ENCODE measurements around the gene ABCB4.
"Not testable (repeated sequence)": the region's sequence is repeated elsewhere in the genome, so short reads cannot be mapped to it uniquely, and the experiment has no call there.

ABCB4 gene

GRCh38 chr7:87474533-87475358, 734 bp downstream of the ABCB4 start:
- DNase-seq = no peak

GRCh38 chr7:87473986-87474385, 1.5 kb downstream of the ABCB4 start:
- DNase-seq = no peak

DNA sequence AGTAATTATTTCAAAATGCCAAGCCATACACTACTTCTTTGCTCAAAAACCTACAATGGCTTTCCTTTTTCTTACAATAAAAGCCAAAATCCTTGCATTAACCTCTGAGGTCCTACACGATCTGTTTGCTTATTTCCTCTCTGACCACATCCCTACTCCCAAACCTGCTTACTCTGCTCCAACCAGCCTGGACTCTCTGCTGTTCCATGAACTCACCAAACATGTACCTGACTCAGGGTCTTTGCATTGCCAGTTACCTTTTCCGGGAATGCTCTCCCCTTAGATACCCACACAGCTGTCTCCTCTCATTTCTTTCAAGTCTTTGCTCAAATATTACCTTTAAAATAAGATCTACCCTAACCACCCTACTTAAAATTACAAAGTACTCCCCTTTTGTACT, 2.3 kb downstream of the ABCB4 start:
- DNase-seq = no peak

GRCh38 chr7:87471473-87471872, 4.0 kb downstream of the ABCB4 start:
- DNase-seq = no peak

- DNase-seq = not testable (repeated sequence)
Measured at GRCh38 chr7:87469204-87469603, 6.3 kb downstream of the ABCB4 start.

DNA sequence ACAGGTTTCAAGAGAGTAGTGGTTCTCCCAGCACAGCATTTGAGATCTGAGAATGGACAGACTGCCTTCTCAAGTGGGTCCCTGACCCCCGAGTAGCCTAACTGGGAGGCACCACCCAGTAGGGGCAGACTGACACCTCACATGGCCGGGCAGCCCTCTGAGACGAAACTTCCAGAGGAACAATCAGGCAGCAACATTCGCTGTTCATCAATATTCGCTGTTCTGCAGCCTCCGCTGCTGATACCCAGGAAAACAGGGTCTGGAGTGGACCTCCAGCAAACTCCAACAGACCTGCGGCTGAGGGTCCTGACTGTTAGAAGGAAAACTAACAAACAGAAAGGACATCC, 10.0 kb downstream of the ABCB4 start:
- not testable (repeated sequence) for DNase-seq

DNA sequence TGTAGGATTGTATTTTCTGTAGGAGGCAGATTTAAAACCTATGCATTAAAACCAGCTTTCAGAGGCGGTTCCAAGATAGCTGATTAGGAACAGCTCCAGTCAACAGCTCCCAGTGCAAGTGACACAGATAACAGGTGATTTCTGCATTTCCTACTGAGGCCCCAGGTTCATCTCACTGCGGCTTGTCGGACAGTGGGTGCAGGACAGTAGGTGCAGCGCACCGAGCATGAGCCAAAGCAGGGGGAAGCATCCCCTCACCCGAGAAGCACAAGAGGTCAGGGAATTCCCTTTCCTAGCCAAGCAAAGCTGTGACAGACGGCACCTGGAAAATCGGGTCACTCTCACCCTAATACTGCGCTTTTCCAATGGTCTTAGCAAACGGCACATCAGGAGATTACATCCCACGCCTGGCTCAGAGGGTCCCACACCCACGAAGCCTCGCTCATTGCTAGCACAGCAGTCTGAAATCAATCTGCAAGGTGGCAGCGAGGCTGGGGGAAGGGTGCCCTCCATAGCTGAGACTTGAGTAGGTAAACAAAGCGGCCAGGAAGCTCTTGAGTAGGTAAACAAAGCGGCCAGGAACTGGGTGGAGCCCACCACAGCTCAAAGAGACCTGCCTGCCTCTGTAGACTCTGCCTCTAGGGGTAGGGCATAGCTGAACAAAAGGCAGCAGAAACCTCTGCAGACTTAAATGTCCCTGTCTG, 10.5 kb downstream of the ABCB4 start:
- DNase-seq = not testable (repeated sequence)

- no peak for DNase-seq
Measured at GRCh38 chr7:87463982-87464381, 11.5 kb downstream of the ABCB4 start.

DNA sequence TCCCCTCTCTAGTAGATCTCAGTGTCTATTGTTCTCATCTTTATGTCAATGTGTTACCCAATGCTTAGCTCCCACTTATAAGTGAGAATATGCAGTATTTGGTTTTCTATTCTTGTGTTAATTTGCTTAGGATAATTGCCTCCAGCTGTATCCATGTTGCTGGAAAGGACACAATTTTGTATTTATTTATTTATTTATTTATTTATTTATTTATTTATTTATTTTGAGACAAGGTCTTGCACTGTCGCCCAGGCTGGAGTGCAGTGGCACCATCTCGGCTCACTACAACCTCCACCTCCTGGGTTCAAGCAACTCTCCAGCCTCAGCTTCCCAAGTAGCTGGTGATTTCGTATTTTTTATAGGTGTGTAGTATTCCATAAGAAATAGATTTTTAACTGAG, 15.0 kb downstream of the ABCB4 start:
- DNase-seq = not testable (repeated sequence)

GRCh38 chr7:87459941-87460340, 15.5 kb downstream of the ABCB4 start:
- DNase-seq = no peak

DNA sequence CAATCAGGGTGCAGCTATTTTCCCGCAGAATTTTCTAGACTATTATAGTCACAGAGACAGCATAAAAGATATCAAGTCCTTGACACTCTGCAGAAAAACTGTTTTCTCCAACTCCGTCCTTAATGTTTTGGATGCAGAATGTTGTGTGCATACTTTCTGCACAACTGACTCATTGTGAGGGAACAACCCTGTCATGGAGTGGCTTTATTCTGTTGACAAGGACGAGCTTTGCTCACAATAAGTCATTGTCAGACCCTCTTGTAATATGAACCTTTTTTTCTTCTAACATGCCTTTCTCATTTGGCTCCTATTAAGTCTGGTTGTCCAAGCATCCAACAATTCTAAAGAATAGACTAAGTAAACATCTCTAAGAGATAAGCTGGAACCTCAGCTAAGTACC, 17.3 kb downstream of the ABCB4 start:
- no peak for DNase-seq

- no peak for DNase-seq
Measured at GRCh38 chr7:87456247-87456646, 19.2 kb downstream of the ABCB4 start.

DNA sequence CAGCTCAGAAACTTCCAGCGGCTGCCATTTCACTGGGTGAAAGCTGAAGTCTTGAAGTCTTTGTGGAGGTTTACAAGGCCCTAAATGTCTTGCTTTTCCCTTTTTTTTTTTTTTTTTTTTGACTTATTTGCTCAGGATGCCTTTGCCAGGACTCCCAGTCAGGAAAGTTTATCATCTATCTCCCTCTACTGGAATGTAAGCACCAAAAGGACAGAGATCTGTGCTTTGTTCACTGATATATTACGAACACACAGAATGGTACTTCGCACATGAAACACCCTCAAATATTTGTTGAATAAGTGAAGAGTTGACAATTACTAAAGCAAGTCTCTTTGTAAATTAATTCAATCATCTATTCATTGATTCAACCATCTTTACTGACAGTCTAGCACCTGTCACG, 23.2 kb downstream of the ABCB4 start:
- no peak for DNase-seq

- no peak for DNase-seq
Measured at GRCh38 chr7:87451187-87451586, 24.3 kb downstream of the ABCB4 start.

GRCh38 chr7:87450706-87451105, 24.8 kb downstream of the ABCB4 start:
- DNase-seq = no peak

GRCh38 chr7:87448388-87448787, 27.1 kb downstream of the ABCB4 start:
- DNase-seq = no peak

GRCh38 chr7:87447116-87447635, 28.3 kb downstream of the ABCB4 start:
- DNase-seq = no peak

DNA sequence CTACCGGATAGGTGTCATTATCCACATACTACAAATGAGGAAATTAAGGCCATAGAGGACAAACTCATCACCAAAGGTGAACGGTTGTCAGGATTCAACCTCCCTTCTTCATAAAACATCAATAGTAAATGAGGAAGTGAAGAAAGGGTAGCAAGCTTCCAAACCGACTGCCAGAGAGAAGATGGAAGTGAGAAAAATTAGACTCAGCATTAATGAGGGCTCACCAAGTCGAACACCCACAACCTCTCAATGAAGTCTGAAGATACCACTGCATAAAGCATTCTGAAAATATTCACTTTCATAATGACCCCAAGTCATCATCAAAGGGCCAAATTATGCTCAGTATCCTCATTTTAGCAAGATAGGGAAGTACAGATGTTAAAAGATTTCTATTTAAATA, 29.6 kb downstream of the ABCB4 start:
- DNase-seq = no peak

- no peak for DNase-seq
Measured at GRCh38 chr7:87435546-87435945, 39.9 kb downstream of the ABCB4 start.

- DNase-seq = no peak
Measured at GRCh38 chr7:87432536-87432935, 42.9 kb downstream of the ABCB4 start.

- no peak for DNase-seq
Measured at GRCh38 chr7:87427288-87427687, 48.2 kb downstream of the ABCB4 start.

- DNase-seq = no peak
Measured at GRCh38 chr7:87426160-87426559, 49.3 kb downstream of the ABCB4 start.

DNA sequence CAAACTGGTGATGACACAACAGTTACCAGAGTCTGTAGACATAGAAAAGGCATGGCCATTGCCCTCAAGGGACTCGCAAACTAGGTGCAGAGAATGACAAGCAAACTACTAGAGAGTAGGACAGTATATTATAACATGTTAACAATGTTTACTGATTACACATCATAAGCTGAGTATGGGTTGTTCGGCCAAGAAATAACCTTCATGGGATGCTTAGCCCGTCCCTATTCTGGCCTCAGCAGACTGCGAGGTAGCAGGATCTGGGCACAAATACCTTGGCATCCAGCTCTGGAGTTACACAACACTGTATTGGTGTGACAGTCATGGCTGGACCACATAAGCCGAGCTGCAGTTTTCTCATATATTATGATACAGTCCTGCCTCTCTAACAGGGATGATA, 51.4 kb downstream of the ABCB4 start:
- DNase-seq = no peak

DNA sequence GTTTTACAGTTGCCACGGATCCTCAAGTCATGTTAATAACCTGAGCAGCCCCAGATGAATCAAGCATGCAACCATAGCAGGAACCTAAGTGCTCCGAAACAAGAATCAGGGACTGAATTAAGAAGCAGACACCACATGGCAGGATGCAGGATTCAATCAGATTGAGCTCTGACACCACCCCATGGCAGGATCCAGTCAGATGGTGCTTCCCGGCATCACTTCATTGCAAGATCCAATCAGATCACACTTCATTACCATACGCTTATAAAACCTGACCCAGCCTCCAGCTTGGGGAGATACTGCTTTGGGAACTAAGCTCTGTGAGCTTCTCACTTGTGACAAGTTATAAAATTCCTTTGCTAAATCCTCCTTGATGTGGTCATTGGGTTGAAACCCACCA, 55.3 kb downstream of the ABCB4 start:
- no peak for DNase-seq

All from activated CD8-positive, alpha-beta memory T cell treated with anti-CD3 and anti-CD28 coated beads, Interleukin-2, amount 50 U/mL, for 48 hours (primary cell).